ENCODE measurements around the gene OSBPL8.

DNA sequence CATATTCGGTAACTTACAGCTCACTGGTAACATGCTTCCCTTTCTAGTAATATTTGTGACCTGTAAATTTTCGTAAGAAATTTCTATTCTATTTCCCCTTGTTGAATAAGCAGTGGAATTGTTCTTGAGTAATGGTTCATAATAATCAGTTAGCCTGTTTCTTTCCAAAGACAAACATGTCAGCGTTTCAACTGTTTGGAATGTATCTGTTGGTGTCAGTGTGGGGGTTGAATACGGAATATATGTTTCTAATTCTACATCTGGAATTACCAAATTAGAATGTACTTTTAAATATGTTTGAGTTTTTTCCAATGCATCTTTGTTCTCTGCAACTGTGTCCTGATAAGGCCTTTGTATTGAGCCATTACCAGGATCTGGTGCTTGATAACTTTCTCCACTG is 213.3 kb downstream of the OSBPL8 start:
- no peak for TF ChIP-seq POLR2A (IDR thresholded peaks at IDR 0.05; ENCODE audit: low read length)
- no peak for TF ChIP-seq GATA1 (IDR thresholded peaks at IDR 0.05; ENCODE audit: low read depth, low read length)
